H1 (cell line): Measurements from ENCODE around the gene GRM7. TPM values are rescaled to one million over a fixed set of nuclear protein-coding genes. Genes with fewer than 3 reads are reported as not detected.

ENCODE experiments used
- CTCF ChIA-PET: fragments of 300-600 bp; sonication (Branson Sonifier 250); formaldehyde crosslinking; loops from one replicate; lab custom pipeline; 2021; ENCODE audit not compliant: partially characterized antibody; lab: Charles Lee
- POLR2A ChIA-PET: fragments of 300-600 bp; sonication (Branson Sonifier 250); formaldehyde crosslinking; loops from one replicate; lab custom pipeline; 2021; ENCODE audit warnings: inconsistent platforms; ENCODE audit not compliant: partially characterized antibody; lab: Charles Lee
- DNase-seq, 2 experiments: peaks; one replicate each; pipeline versions ENCODE4 v3.0.0 to v3.0.0-alpha.2; 2010 to 2022; ENCODE audit warnings: low spot score in 2 of 2, low read depth in 1 of 2, mixed read lengths in 1 of 2
- FAIRE-seq: peaks from 2 replicates; lab custom pipeline; 2011; peaks lifted over from hg19 to GRCh38; lab: Jason Lieb, UNC
- H2AFZ ChIP-seq: 2 replicates; pipeline ENCODE4 v1.8.1; 2012; ENCODE audit warnings: low read length, inconsistent platforms
- H2AK5ac ChIP-seq: 2 replicates; pipeline ENCODE4 v1.6.1; 2013; ENCODE audit warnings: low read depth, low read length
- H2BK120ac ChIP-seq: replicated peaks from 2 replicates; pipeline ENCODE3; 2013; ENCODE audit warnings: low read depth, low read length, inconsistent platforms
- H2BK12ac ChIP-seq: 2 replicates; pipeline ENCODE4 v1.6.1; 2013; ENCODE audit warnings: low read depth, low read length
- H2BK15ac ChIP-seq: 2 replicates; pipeline ENCODE4 v1.6.1; 2013; ENCODE audit warnings: low read length
- H2BK20ac ChIP-seq: 2 replicates; pipeline ENCODE4 v1.6.1; 2013; ENCODE audit warnings: low read length
- H2BK5ac ChIP-seq: 2 replicates; pipeline ENCODE4 v1.6.1; 2013; ENCODE audit warnings: low read depth, low read length
- H3K14ac ChIP-seq: 2 replicates; pipeline ENCODE4 v1.6.1; 2013; ENCODE audit warnings: inconsistent platforms; ENCODE audit not compliant: insufficient read length
- H3K18ac ChIP-seq: 2 replicates; pipeline ENCODE4 v1.6.1; 2013; ENCODE audit warnings: low read length; ENCODE audit errors: extremely low read depth
- H3K23ac ChIP-seq: 2 replicates; pipeline ENCODE4 v1.6.1; 2013; ENCODE audit warnings: inconsistent platforms; ENCODE audit not compliant: insufficient read length
- H3K23me2 ChIP-seq: 2 replicates; pipeline ENCODE4 v1.6.1; 2013; ENCODE audit warnings: low read depth, low read length
- H3K27ac ChIP-seq: 2 replicates; pipeline ENCODE4 v1.6.1; 2011; ENCODE audit warnings: low read depth, low read length, inconsistent platforms
- H3K27me3 ChIP-seq, 4 experiments: replicated peaks in 1 of 4; 1 replicate in 1 of 4; 2 replicates in 3 of 4; pipeline versions ENCODE4 v1.6.1 to v1.8.1; 2011 to 2013; ENCODE audit warnings: low read length in 3 of 4, mild to moderate bottlenecking in 3 of 4, inconsistent platforms in 2 of 4, mixed read lengths in 2 of 4, moderate library complexity in 1 of 4; ENCODE audit not compliant: control insufficient read depth in 3 of 4, insufficient read depth in 3 of 4; ENCODE audit errors: extremely low read depth in 1 of 4
- H3K36me3 ChIP-seq, 4 experiments: 2 replicates each; pipeline versions ENCODE4 v1.6.1 to v1.8.1; 2011 to 2013; ENCODE audit warnings: mild to moderate bottlenecking in 4 of 4, low read length in 3 of 4, moderate library complexity in 2 of 4, control low read depth in 1 of 4, inconsistent platforms in 1 of 4; ENCODE audit not compliant: insufficient read depth in 4 of 4, control insufficient read depth in 2 of 4
- H3K4ac ChIP-seq: replicated peaks from 2 replicates; pipeline ENCODE3; 2013; ENCODE audit warnings: low read length, low read depth, mixed read lengths, inconsistent platforms; ENCODE audit not compliant: insufficient read length
- H3K4me1 ChIP-seq, 4 experiments: replicated peaks in 1 of 4; 1 replicate in 1 of 4; 2 replicates in 3 of 4; pipeline versions ENCODE4 v1.6.1 to v1.8.1; 2011 to 2013; ENCODE audit warnings: low read length in 3 of 4, inconsistent platforms in 2 of 4, mixed read lengths in 1 of 4; ENCODE audit not compliant: insufficient read depth in 4 of 4, control insufficient read depth in 3 of 4
- H3K4me2 ChIP-seq, 2 experiments: 2 replicates each; pipeline versions ENCODE4 v1.6.1 to v1.8.1; 2011 to 2013; ENCODE audit warnings: low read depth in 2 of 2, low read length in 2 of 2, control low read depth in 1 of 2, inconsistent platforms in 1 of 2, mild to moderate bottlenecking in 1 of 2; ENCODE audit not compliant: insufficient read depth in 1 of 2
- H3K4me3 ChIP-seq, 4 experiments: fragments of 200-600, 300-600 bp in 1 of 4; sonication (generic), shearing (Covaris generic), sonication (Bioruptor Twin) in 1 of 4; 2 replicates each; pipeline versions ENCODE4 v1.5.1 to v1.8.1; 2011 to 2016; ENCODE audit warnings: low read length in 4 of 4, low read depth in 3 of 4, control low read depth in 2 of 4, inconsistent platforms in 2 of 4, mild to moderate bottlenecking in 2 of 4, mixed read lengths in 1 of 4, moderate library complexity in 1 of 4; ENCODE audit not compliant: insufficient read depth in 2 of 4; ENCODE audit errors: extremely low read depth in 1 of 4
- H3K56ac ChIP-seq: replicated peaks from 2 replicates; pipeline ENCODE3; 2013; ENCODE audit warnings: low read depth, mild to moderate bottlenecking, mixed read lengths, low read length, inconsistent platforms; ENCODE audit not compliant: insufficient read length
- H3K79me1 ChIP-seq: 2 replicates; pipeline ENCODE4 v1.6.1; 2013; ENCODE audit warnings: low read depth, low read length, control low read depth
- H3K79me2 ChIP-seq, 2 experiments: 2 replicates each; pipeline versions ENCODE4 v1.6.1 to v1.8.1; 2012 to 2013; ENCODE audit warnings: low read length in 2 of 2, mild to moderate bottlenecking in 2 of 2, inconsistent platforms in 1 of 2; ENCODE audit not compliant: insufficient read depth in 2 of 2, control insufficient read depth in 1 of 2
- H3K9ac ChIP-seq, 4 experiments: replicated peaks in 1 of 4; 1 replicate in 1 of 4; 2 replicates in 3 of 4; pipeline versions ENCODE4 v1.6.1 to v1.8.1; 2011 to 2013; ENCODE audit warnings: low read depth in 3 of 4, low read length in 3 of 4, control low read depth in 2 of 4, mild to moderate bottlenecking in 2 of 4, moderate library complexity in 2 of 4, inconsistent platforms in 1 of 4; ENCODE audit errors: extremely low read depth in 1 of 4
- H3K9me3 ChIP-seq, 2 experiments: 2 replicates each; pipeline versions ENCODE4 v1.6.1 to v1.8.1; 2012 to 2013; ENCODE audit warnings: mild to moderate bottlenecking in 2 of 2, moderate library complexity in 2 of 2, control low read depth in 1 of 2, inconsistent platforms in 1 of 2, low read depth in 1 of 2, low read length in 1 of 2, mixed read lengths in 1 of 2; ENCODE audit not compliant: insufficient read depth in 2 of 2
- H4K20me1 ChIP-seq, 2 experiments: replicated peaks in 1 of 2; 2 replicates each; pipeline versions ENCODE3 to v1.8.1; 2011 to 2013; ENCODE audit warnings: inconsistent platforms in 2 of 2, low read length in 2 of 2, mild to moderate bottlenecking in 1 of 2; ENCODE audit not compliant: insufficient read depth in 2 of 2, control insufficient read depth in 1 of 2
- H4K5ac ChIP-seq: 2 replicates; pipeline ENCODE4 v1.6.1; 2013; ENCODE audit warnings: low read length, low read depth, mixed read lengths, inconsistent platforms; ENCODE audit not compliant: insufficient read length
- H4K8ac ChIP-seq: 2 replicates; pipeline ENCODE4 v1.8.0; 2013; ENCODE audit warnings: mild to moderate bottlenecking, moderate library complexity, low read length, inconsistent platforms; ENCODE audit not compliant: insufficient read depth; ENCODE audit errors: extremely low read depth
- H4K91ac ChIP-seq: replicated peaks from 2 replicates; pipeline ENCODE3; 2013; ENCODE audit warnings: low read length, mixed read lengths, inconsistent platforms; ENCODE audit not compliant: insufficient read length
- CHD1 ChIP-seq: IDR thresholded peaks from 2 replicates; pipeline ENCODE4 v1.6.1; 2012; ENCODE audit warnings: low read depth, low read length, improper control_type of control experiment
- EGR1 ChIP-seq: IDR thresholded peaks from 2 replicates; pipeline ENCODE4 v1.6.1; 2011; ENCODE audit warnings: low read depth, low read length, borderline replicate concordance
- HDAC6 ChIP-seq: IDR thresholded peaks from one replicate; pipeline ENCODE4 v1.7.1; 2012; ENCODE audit warnings: low read depth, mild to moderate bottlenecking, inconsistent platforms, low read length, moderate library complexity
- JUN ChIP-seq: IDR thresholded peaks from 2 replicates; pipeline ENCODE4 v1.6.1; 2011; ENCODE audit warnings: low read depth, mild to moderate bottlenecking, improper control_type of control experiment, low read length
- JUND ChIP-seq: IDR thresholded peaks from 2 replicates; pipeline ENCODE4 v1.6.1; 2011; ENCODE audit warnings: mild to moderate bottlenecking, improper control_type of control experiment, low read length
- POU5F1 ChIP-seq: IDR thresholded peaks from 2 replicates; pipeline ENCODE4 v1.6.1; 2011; ENCODE audit warnings: low read depth, mild to moderate bottlenecking, low read length, moderate library complexity
- RNF2 ChIP-seq: fragments of 200-900, 300-1000 bp; sonication (generic); IDR thresholded peaks from 2 replicates; pipeline ENCODE4 v1.7.1; 2016; ENCODE audit warnings: borderline replicate concordance, low read depth, mild to moderate bottlenecking, antibody characterized with exemption, low read length; ENCODE audit not compliant: poor library complexity, severe bottlenecking; ENCODE audit errors: missing control alignments
- SIN3A ChIP-seq, 2 experiments: IDR thresholded peaks in 1 of 2; conservative IDR thresholded peaks in 1 of 2; 2 replicates each; pipeline ENCODE4 v1.6.1; 2011 to 2012; ENCODE audit warnings: low read length in 2 of 2, improper control_type of control experiment in 1 of 2, low read depth in 1 of 2, mild to moderate bottlenecking in 1 of 2
- SIX5 ChIP-seq: IDR thresholded peaks from 2 replicates; pipeline ENCODE4 v1.6.1; 2011; ENCODE audit warnings: mild to moderate bottlenecking, low read depth, low read length
- TAF7 ChIP-seq: optimal IDR thresholded peaks from 2 replicates; pipeline ENCODE3; 2011; ENCODE audit warnings: low read depth, mild to moderate bottlenecking, inconsistent platforms, low read length, moderate library complexity, borderline replicate concordance
- TBP ChIP-seq: IDR thresholded peaks from 2 replicates; pipeline ENCODE4 v1.6.1; 2011; ENCODE audit warnings: low read depth, low read length, improper control_type of control experiment
- WGBS, 2 experiments: shearing (Covaris generic) in 1 of 2; methylation state at CpG; one replicate each; pipeline versions ENCODE4 v1.1.6 to v1.1.7; 2013 to 2015; ENCODE audit warnings: low lambda C conversion rate in 2 of 2, mixed read lengths in 2 of 2, inconsistent platforms in 1 of 2, low coverage in 1 of 2, missing lambda C conversion rate in 1 of 2; ENCODE audit not compliant: insufficient replicate concordance in 2 of 2, insufficient coverage in 1 of 2, insufficient read length in 1 of 2; ENCODE audit errors: extremely low coverage in 1 of 2, missing lambda C conversion rate in 1 of 2; 5-methylcytosine and 5-hydroxymethylcytosine counted together
- polyA plus RNA-seq, 7 experiments: library from polyadenylated mRNA; depleted of rRNA in 3 of 7; stranded (reverse) in 5 of 7; unstranded in 2 of 7; fragments of >200 nt in 5 of 7; fragments of 200-250 nt in 2 of 7; gene quantifications; 1 replicate in 5 of 7; 2 replicates in 1 of 7; 4 replicates in 1 of 7; pipeline versions ENCODE4 v1.2.1 to v1.2.3, GENCODE V29; 2011 to 2013; ENCODE audit warnings: missing spikeins in 2 of 7, mixed read lengths in 2 of 7
- total RNA-seq: library from RNA; stranded (reverse); fragmentation: NEBNext Ultra II Directional; extraction: Animal tissue kit (Norgen Biotek cat#: 25700); gene quantifications from 2 replicates; pipeline ENCODE4 v1.2.1, GENCODE V29; 2021

GRM7 gene
- total and polyA plus RNA-seq, 2 of the 8 experiments (the other 6 are each of a cell fraction or from before 2014, with no cell fraction given): 0.17 to 0.24 TPM

GRCh38 chr3:6915898-6916297, 55.0 kb downstream of the GRM7 start:
- CTCF ChIA-PET: no interaction called here

More at GRCh38 chr3:6915898-6916297, 55.0 kb downstream of the GRM7 start:
- Histone ChIP-seq H2AK5ac (no peak overlapping the region), H3K9me3 (no peaks in the 10 kb centered on the region), H3K36me3 (no peaks in the 10 kb centered on the region), H3K4me3 (no peak overlapping the region), H3K23me2 (no peaks in the 10 kb centered on the region), H4K8ac (no peak overlapping the region), H3K18ac (no peak overlapping the region), H3K4me1 (no peaks in the 10 kb centered on the region), H4K20me1 (no peaks in the 10 kb centered on the region), H3K4ac (no peak overlapping the region), H2AFZ (no peak overlapping the region), H3K56ac (no peak overlapping the region), H2BK15ac (no peak overlapping the region), H4K5ac (no peak overlapping the region), H3K27ac (no peak overlapping the region), H3K79me2 (no peaks in the 10 kb centered on the region), H4K91ac (no peak overlapping the region), H3K4me2 (no peak overlapping the region), H3K27me3 (no peaks in the 10 kb centered on the region), H2BK12ac (no peak overlapping the region), H3K23ac (no peak overlapping the region), H3K14ac (no peak overlapping the region), H3K79me1 (no peaks in the 10 kb centered on the region), H2BK120ac (no peak overlapping the region), H3K9ac (no peak overlapping the region), H2BK20ac (no peak overlapping the region), H2BK5ac (no peak overlapping the region)
- 95% methylated on average over 1 of the region's 1 CpG; no CpG with 5 or more reads in 1 of the 2 experiments for WGBS, 2 experiments
- FAIRE-seq: no peak
- no peak for DNase-seq
- no peak for TF ChIP-seq JUND
- no peak for TF ChIP-seq CHD1
- TF ChIP-seq HDAC6: no peak
- TF ChIP-seq SIN3A (conservative IDR thresholded peaks at IDR 0.05 in 1 of 2, IDR thresholded peaks at IDR 0.05 in 1 of 2; ENCODE audit: low read depth in 1 of 2, low read length in 2 of 2): no peak
- TF ChIP-seq SIX5: no peak
- no peak for TF ChIP-seq TBP
- no peak for TF ChIP-seq TAF7
- TF ChIP-seq JUN: no peak
- TF ChIP-seq EGR1: no peak
- TF ChIP-seq POU5F1: no peak
- no peak for TF ChIP-seq RNF2
- POLR2A ChIA-PET: no interaction called here
